ENCODE data around the gene ATP8A2. TPM values are rescaled to one million over a fixed set of nuclear protein-coding genes. Genes with fewer than 3 reads are reported as not detected.

Gene ATP8A2
- total RNA-seq, 1 donor from 2014 or later, result 0.27 TPM

DNA sequence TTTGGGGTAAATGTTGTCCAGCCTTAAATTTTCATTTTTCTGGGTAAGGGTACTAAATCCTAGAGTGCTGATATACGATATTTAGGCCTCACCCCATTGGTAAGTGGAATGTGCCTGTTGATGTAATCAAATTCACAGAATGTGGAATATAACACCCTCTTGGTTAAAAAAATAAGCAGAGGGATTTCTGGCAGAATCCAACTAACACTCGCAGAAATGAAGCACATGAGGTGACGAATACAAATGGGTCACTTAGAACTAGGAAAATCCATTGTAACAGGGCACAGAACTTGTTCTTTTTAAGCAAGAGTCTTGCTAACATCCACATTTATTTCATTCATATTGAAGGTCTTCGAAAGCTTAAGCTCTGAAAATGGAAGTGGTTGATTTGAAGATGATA is 359.8 kb downstream of the ATP8A2 start:
- no peaks in the 10 kb centered on the region for H3K36me3 ChIP-seq
- no peaks in the 10 kb centered on the region for H3K4me1 ChIP-seq
- no peak overlapping the region for H3K27ac ChIP-seq (replicated peaks)
- peaks cover 36% of the 10 kb centered on the region for H3K27me3 ChIP-seq (ENCODE audit: low read depth)
- no peaks in the 10 kb centered on the region for H3K9me3 ChIP-seq (replicated peaks)
- DNase-seq, result no peak
- TF ChIP-seq CTCF (IDR thresholded peaks at IDR 0.05; ENCODE audit: borderline replicate concordance), result no peak
- no peak overlapping the region for H3K4me3 ChIP-seq
- intact Hi-C loops (cut with micrococcal nuclease), result no loop called here

DNA sequence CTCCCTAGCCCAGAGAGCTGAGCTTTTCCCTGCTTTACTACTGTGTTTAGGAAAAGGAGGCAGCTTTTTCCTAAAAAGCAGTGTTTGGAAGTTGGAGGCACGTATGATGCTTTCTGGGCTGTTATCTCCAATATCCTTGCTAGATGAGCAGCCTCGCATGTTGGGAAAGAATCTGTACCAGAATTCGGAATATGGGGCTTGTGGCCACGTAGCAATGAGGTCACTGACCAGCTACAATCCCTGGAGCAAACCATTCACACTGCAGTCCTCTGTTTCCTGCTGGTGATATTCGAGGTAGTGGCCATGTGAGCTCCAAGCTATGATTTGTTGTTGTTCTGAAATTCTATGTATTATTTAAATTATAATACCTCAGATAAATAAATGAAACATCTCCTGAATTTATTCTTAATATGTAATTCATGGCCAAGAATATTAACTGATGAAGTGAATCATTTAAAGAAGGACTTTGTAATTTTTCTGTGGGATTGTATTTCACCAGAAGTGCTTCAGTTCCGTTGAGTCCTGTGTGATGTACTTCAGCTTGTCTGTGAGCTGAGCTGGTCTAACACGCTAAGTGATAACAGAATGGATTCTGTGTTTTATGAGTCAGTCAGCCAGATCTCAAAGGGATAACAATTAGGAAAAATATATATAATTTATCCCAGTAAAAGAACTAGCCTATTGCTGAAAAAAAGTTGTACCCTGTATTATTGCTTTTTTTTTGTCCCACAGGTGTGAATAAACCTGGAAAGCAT is 360.5 kb downstream of the ATP8A2 start:
- H3K4me3 ChIP-seq, result no peak overlapping the region
- no peak for DNase-seq
- intact Hi-C loops (cut with micrococcal nuclease), result no loop called here
- no peak for TF ChIP-seq CTCF (IDR thresholded peaks at IDR 0.05; ENCODE audit: borderline replicate concordance)
- H3K4me1 ChIP-seq, result no peaks in the 10 kb centered on the region
- H3K36me3 ChIP-seq, result no peaks in the 10 kb centered on the region
- no peak overlapping the region for H3K27ac ChIP-seq (replicated peaks)
- no peaks in the 10 kb centered on the region for H3K9me3 ChIP-seq (replicated peaks)
- H3K27me3 ChIP-seq (ENCODE audit: low read depth), result peaks cover 29% of the 10 kb centered on the region

GRCh38 chr13:25733001-25733491 is 361.3 kb downstream of the ATP8A2 start:
- Histone ChIP-seq H3K9me3 (replicated peaks) (no peaks in the 10 kb centered on the region), H3K4me3 (no peak overlapping the region), H3K36me3 (no peaks in the 10 kb centered on the region), H3K27ac (replicated peaks) (no peak overlapping the region), H3K27me3 (ENCODE audit: low read depth) (peaks cover 21% of the 10 kb centered on the region), H3K4me1 (no peaks in the 10 kb centered on the region)
- intact Hi-C loops (cut with micrococcal nuclease), result no loop called here
- DNase-seq, result no peak
- TF ChIP-seq CTCF (IDR thresholded peaks at IDR 0.05; ENCODE audit: borderline replicate concordance), result no peak

DNA sequence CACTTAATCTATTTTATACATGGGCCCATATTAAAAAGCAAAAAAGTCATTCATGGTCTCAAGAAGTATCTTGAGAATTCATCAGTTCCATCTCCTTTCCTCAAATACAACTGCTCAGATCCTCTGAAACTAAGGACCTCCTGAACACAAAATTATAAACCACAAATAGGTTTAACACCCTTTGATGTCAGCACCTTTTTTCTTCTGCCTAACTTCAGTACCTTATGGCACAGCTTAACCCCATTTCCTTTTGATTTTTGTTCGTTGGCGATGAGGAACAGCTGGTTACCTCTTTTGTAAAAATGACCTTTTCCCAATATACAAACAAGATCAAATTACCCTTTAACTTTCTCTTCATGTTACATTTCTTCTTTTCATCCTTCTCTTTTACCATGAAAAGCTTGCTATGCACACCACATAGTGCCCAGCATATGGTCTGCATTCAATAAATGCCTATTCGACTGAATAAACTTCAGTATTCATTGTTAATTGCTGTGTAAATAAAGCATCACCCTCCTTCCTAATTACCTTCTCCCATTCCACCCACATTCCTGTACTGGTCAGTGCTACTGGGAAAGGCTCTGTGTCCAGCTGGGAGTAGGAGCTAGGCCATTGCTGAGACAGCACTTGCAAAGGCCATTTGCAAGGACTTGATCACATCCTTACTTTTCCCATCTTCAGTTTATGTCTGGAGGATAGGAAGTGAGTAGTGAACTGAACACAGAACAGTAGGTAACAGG is 362.1 kb downstream of the ATP8A2 start:
- H3K36me3 ChIP-seq, result no peaks in the 10 kb centered on the region
- no peaks in the 10 kb centered on the region for H3K9me3 ChIP-seq (replicated peaks)
- DNase-seq, result no peak
- H3K27me3 ChIP-seq (ENCODE audit: low read depth), result peaks cover 14% of the 10 kb centered on the region
- TF ChIP-seq CTCF (IDR thresholded peaks at IDR 0.05; ENCODE audit: borderline replicate concordance), result no peak
- intact Hi-C loops (cut with micrococcal nuclease), result no loop called here
- no peak overlapping the region for H3K4me3 ChIP-seq
- H3K27ac ChIP-seq (replicated peaks), result no peak overlapping the region
- H3K4me1 ChIP-seq, result peaks cover 6% of the 10 kb centered on the region

- no peak for DNase-seq
- intact Hi-C loops (cut with micrococcal nuclease), result no loop called here
- TF ChIP-seq CTCF (IDR thresholded peaks at IDR 0.05; ENCODE audit: borderline replicate concordance), result no peak
- no peaks in the 10 kb centered on the region for H3K27me3 ChIP-seq (ENCODE audit: low read depth)
- no peak overlapping the region for H3K27ac ChIP-seq (replicated peaks)
- H3K9me3 ChIP-seq (replicated peaks), result no peaks in the 10 kb centered on the region
- peaks cover 11% of the 10 kb centered on the region for H3K4me1 ChIP-seq
- H3K36me3 ChIP-seq, result no peaks in the 10 kb centered on the region
- no peak overlapping the region for H3K4me3 ChIP-seq
Measured at GRCh38 chr13:25738342-25739196, 366.8 kb downstream of the ATP8A2 start.

All from left ventricle myocardium inferior (tissue), 1 donor.